Keratinocyte (primary cell): ENCODE measurements around the gene ITSN1.

Source experiments
- EZH2 ChIP-seq: IDR thresholded peaks from one replicate; pipeline ENCODE4 v1.6.1; 2012; ENCODE audit warnings: inconsistent platforms, mild to moderate bottlenecking, low read length, moderate library complexity
- TF ChIP-seq, protein P1 (sequence below), 3 experiments: IDR thresholded peaks in 1 of 3; conservative IDR thresholded peaks in 1 of 3; optimal IDR thresholded peaks in 1 of 3; 2 replicates in 2 of 3; 3 replicates in 1 of 3; pipeline versions ENCODE3 to v1.5.1; 2011; ENCODE audit warnings: low read length in 3 of 3, mild to moderate bottlenecking in 3 of 3, moderate library complexity in 2 of 3, control low read depth in 1 of 3, inconsistent platforms in 1 of 3; ENCODE audit not compliant: insufficient read depth in 2 of 3; ENCODE audit errors: extremely low read depth in 1 of 3

DNA sequence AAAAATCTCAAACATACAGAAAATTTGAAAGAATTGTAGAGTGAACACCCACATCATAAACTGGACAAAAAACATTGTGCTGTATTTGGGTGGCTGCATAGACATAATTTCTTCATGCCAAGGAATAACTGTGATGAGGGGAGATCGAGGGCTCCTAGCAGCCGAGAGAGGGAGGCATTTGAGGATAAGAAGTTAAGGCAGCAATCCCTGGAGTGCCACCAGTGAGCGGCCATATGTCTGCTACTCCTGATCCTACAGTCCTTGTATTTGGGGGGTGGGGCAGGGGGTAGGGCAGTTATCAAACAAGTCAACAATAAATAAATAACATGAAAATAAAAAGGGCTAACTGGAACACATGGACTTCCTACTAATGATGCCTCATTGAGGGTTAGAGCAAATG, 218.8 kb downstream of the ITSN1 start:
- TF ChIP-seq, protein P1, sequence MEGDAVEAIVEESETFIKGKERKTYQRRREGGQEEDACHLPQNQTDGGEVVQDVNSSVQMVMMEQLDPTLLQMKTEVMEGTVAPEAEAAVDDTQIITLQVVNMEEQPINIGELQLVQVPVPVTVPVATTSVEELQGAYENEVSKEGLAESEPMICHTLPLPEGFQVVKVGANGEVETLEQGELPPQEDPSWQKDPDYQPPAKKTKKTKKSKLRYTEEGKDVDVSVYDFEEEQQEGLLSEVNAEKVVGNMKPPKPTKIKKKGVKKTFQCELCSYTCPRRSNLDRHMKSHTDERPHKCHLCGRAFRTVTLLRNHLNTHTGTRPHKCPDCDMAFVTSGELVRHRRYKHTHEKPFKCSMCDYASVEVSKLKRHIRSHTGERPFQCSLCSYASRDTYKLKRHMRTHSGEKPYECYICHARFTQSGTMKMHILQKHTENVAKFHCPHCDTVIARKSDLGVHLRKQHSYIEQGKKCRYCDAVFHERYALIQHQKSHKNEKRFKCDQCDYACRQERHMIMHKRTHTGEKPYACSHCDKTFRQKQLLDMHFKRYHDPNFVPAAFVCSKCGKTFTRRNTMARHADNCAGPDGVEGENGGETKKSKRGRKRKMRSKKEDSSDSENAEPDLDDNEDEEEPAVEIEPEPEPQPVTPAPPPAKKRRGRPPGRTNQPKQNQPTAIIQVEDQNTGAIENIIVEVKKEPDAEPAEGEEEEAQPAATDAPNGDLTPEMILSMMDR (optimal IDR thresholded peaks at IDR 0.05 in 1 of 3, IDR thresholded peaks at IDR 0.05 in 1 of 3, conservative IDR thresholded peaks at IDR 0.05 in 1 of 3; ENCODE audit: extremely low read depth in 1 of 3, insufficient read depth in 2 of 3, low read length in 3 of 3) = no peak
- no peak for TF ChIP-seq EZH2
